ENCODE data around the gene DDR2. TPM values are rescaled to one million over a fixed set of nuclear protein-coding genes. Genes with fewer than 3 reads are reported as not detected.

DDR2 gene
- total and polyA plus RNA-seq, 2 of the 4 experiments (the other 2 are of a cell fraction): 66.1 to 245 TPM

- ChIA-PET POLR2A (ENCODE audit: unreplicated experiment) (no interaction called here), CTCF (no interaction called here)
- H3K18ac ChIP-seq (ENCODE audit: low read depth, low read length): no peak overlapping the region
- peaks cover 24 to 49% of the 10 kb centered on the region in 2 experiments; a peak in 3 of 4 replicates for H3K79me1 ChIP-seq (ENCODE audit: low read depth in 1 of 2, low read length in 2 of 2)
- no peak overlapping the region for H2BK120ac ChIP-seq (ENCODE audit: low read depth, low read length)
- H2BK5ac ChIP-seq (ENCODE audit: low read depth, low read length, poor library complexity, severe bottlenecking): no peak overlapping the region
- H3K9me3 ChIP-seq (ENCODE audit: control insufficient read depth, insufficient read depth, low read length): no peaks in the 10 kb centered on the region
- H3K4me2 ChIP-seq (ENCODE audit: low read depth, low read length): no peak overlapping the region
- in situ Hi-C loops (cut with MboI; ENCODE audit: low sequenced_read_pairs): no loop called here
- peaks cover 27% of the 10 kb centered on the region for H3K9me1 ChIP-seq (ENCODE audit: insufficient read depth, low read length)
- H2AK5ac ChIP-seq (ENCODE audit: low read depth, low read length): no peak overlapping the region
- DNase-seq: no peak
- no peak overlapping the region for H3K56ac ChIP-seq (ENCODE audit: extremely low read depth, insufficient read depth, low read length)
- TF ChIP-seq RAD21 (IDR thresholded peaks at IDR 0.05; ENCODE audit: low read length): no peak
- TF ChIP-seq NFE2L2 (IDR thresholded peaks at IDR 0.05; ENCODE audit: low read depth, low read length): no peak
- no peak for TF ChIP-seq RFX5 (IDR thresholded peaks at IDR 0.05; ENCODE audit: low read depth, low read length)
- TF ChIP-seq RCOR1 (IDR thresholded peaks at IDR 0.05; ENCODE audit: insufficient replicate concordance, low read length): no peak
- TF ChIP-seq CHD1 (IDR thresholded peaks at IDR 0.05; ENCODE audit: low read depth, low read length): no peak
- no peak for TF ChIP-seq MXI1 (IDR thresholded peaks at IDR 0.05; ENCODE audit: borderline replicate concordance, low read depth, low read length)
- TF ChIP-seq MAZ (IDR thresholded peaks at IDR 0.05; ENCODE audit: borderline replicate concordance, low read depth, low read length): no peak
- TF ChIP-seq POLR2A (IDR thresholded peaks at IDR 0.05; ENCODE audit: low read depth, low read length): no peak
- TF ChIP-seq CTCF (conservative IDR thresholded peaks at IDR 0.05; ENCODE audit: low read depth, low read length): no peak
- TF ChIP-seq SMC3 (IDR thresholded peaks at IDR 0.05; ENCODE audit: low read depth, low read length): no peak
- TF ChIP-seq USF2 (IDR thresholded peaks at IDR 0.05; ENCODE audit: low read depth, low read length): no peak
- no peak for TF ChIP-seq BHLHE40 (IDR thresholded peaks at IDR 0.05; ENCODE audit: low read depth, low read length)
- TF ChIP-seq MAFK (IDR thresholded peaks at IDR 0.05; ENCODE audit: low read depth, low read length): no peak
- no peak for TF ChIP-seq FOS (IDR thresholded peaks at IDR 0.05; ENCODE audit: low read depth, low read length)
- H3K27ac ChIP-seq (ENCODE audit: insufficient read depth, low read length): no peak overlapping the region
- H3K23ac ChIP-seq (ENCODE audit: low read depth, low read length): no peak overlapping the region
- no peak overlapping the region for H3K4me3 ChIP-seq (ENCODE audit: insufficient read depth, low read depth, low read length)
- dilution Hi-C loops (cut with HindIII; ENCODE audit: low sequenced_read_pairs, unreplicated experiment): no loop called here
- H3K9ac ChIP-seq (ENCODE audit: low read depth, low read length): no peak overlapping the region
- ATAC-seq (ENCODE audit: low read depth): no peak
- H2AFZ ChIP-seq (replicated peaks; ENCODE audit: low read length, poor library complexity): no peak overlapping the region
- no peak overlapping the region for H4K8ac ChIP-seq (ENCODE audit: low read depth in 2 of 2, low read length in 2 of 2)
- no peak overlapping the region for H2BK15ac ChIP-seq (ENCODE audit: low read depth, low read length)
- WGBS, 2 experiments (ENCODE audit: extremely low coverage in 2 of 2, insufficient read length in 1 of 2): 83% methylated on average over 2 of the region's 3 CpGs; no CpG with 5 or more reads in 1 of the 2 experiments
- H3K4ac ChIP-seq (ENCODE audit: low read depth, low read length): no peak overlapping the region
- intact Hi-C loops (cut with micrococcal nuclease): no loop called here
- H4K20me1 ChIP-seq (ENCODE audit: insufficient read depth, low read length): peaks cover 10% of the 10 kb centered on the region; the same call in 1 of the 2 replicates
- peaks cover 14% of the 10 kb centered on the region; the same call in 1 of the 2 replicates for H3K4me1 ChIP-seq (ENCODE audit: control insufficient read depth, insufficient read depth, low read length)
- BruUV-seq (replicated peaks): no TSS peak
- H4K5ac ChIP-seq (ENCODE audit: low read depth, low read length): no peak overlapping the region
- H3K27me3 ChIP-seq (ENCODE audit: control insufficient read depth, insufficient read depth, low read length): no peaks in the 10 kb centered on the region
- H3K14ac ChIP-seq (replicated peaks; ENCODE audit: low read depth, low read length): 0 out of 2 replicates have a peak overlapping the region, but pooled peaks have one; percentile 37
- peaks cover 38% of the 10 kb centered on the region for H3K36me3 ChIP-seq (ENCODE audit: control insufficient read depth, insufficient read depth, low read length)
- H2AK9ac ChIP-seq (replicated peaks; ENCODE audit: low read depth, low read length, poor library complexity): no peak overlapping the region
- H2BK20ac ChIP-seq (ENCODE audit: low read depth, low read length): no peak overlapping the region
- H4K91ac ChIP-seq (ENCODE audit: insufficient read depth, low read depth, low read length): no peak overlapping the region
Observed at GRCh38 chr1:162755306-162755705, 123.0 kb downstream of the DDR2 start.

Data from IMR-90 (cell line).